ENCODE measurements around the gene NFAM1. TPM values are rescaled to one million over a fixed set of nuclear protein-coding genes. Genes with fewer than 3 reads are reported as not detected.

NFAM1 gene
- total RNA-seq, 2 donors from 2014 or later, result 0.19 to 0.31 TPM

- no peak overlapping the region for H3K4me3 Mint-ChIP-seq
- DNase-seq (no peak), ATAC-seq (replicated peaks in 1 of 2) (no peak)
- peaks cover 17% of the 10 kb centered on the region for H3K4me1 Mint-ChIP-seq (ENCODE audit: low read depth)
- no peak overlapping the region for H3K27ac Mint-ChIP-seq
- no peaks in the 10 kb centered on the region for H3K36me3 Mint-ChIP-seq (ENCODE audit: insufficient read depth in 2 of 2)
- no peaks in the 10 kb centered on the region for H3K9me3 Mint-ChIP-seq
- peaks cover 49% of the 10 kb centered on the region for H3K27me3 Mint-ChIP-seq (ENCODE audit: low read depth)
Observed at GRCh38 chr22:42365111-42365865, 66.9 kb downstream of the NFAM1 start.

DNA sequence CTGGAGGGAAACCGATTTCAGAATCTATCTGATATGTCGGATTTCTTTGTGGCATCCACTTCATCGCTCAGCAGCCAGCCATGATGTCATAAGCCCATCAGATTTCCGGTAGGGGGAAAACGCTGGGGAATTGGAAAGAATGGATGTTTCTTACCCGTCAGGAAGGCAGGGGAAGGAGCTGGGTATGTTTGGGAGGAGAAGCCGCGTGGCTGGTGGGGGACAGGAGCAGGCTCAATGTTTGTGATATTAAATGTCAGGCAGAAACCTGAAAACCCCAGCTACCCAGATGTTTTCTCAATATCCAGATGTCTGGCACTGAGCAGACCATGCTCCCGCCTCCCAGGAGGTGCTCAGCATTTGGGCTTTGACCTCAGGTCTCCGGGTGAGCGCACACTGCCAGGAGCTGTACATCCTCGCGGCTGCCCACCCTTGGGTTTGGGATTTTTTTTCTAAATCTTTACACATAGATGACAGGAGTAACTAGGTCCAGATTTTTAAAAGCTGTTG is 67.5 kb downstream of the NFAM1 start:
- H3K4me1 Mint-ChIP-seq (ENCODE audit: low read depth), result peaks cover 12% of the 10 kb centered on the region
- H3K4me3 Mint-ChIP-seq, result no peak overlapping the region
- H3K27me3 Mint-ChIP-seq (ENCODE audit: low read depth), result peaks cover 49% of the 10 kb centered on the region
- H3K36me3 Mint-ChIP-seq (ENCODE audit: insufficient read depth in 2 of 2), result no peaks in the 10 kb centered on the region
- DNase-seq, result no peak
- no peaks in the 10 kb centered on the region for H3K9me3 Mint-ChIP-seq
- no peak overlapping the region for H3K27ac Mint-ChIP-seq
- ATAC-seq (replicated peaks in 1 of 2), result no peak

GRCh38 chr22:42363892-42364291 is 68.3 kb downstream of the NFAM1 start:
- Mint-ChIP-seq H3K36me3 (ENCODE audit: insufficient read depth in 2 of 2) (no peaks in the 10 kb centered on the region), H3K4me1 (ENCODE audit: low read depth) (peaks cover 9% of the 10 kb centered on the region), H3K27me3 (ENCODE audit: low read depth) (peaks cover 49% of the 10 kb centered on the region), H3K9me3 (no peaks in the 10 kb centered on the region), H3K27ac (no peak overlapping the region), H3K4me3 (no peak overlapping the region)
- ATAC-seq (replicated peaks in 1 of 2) (no peak), DNase-seq (no peak)

DNA sequence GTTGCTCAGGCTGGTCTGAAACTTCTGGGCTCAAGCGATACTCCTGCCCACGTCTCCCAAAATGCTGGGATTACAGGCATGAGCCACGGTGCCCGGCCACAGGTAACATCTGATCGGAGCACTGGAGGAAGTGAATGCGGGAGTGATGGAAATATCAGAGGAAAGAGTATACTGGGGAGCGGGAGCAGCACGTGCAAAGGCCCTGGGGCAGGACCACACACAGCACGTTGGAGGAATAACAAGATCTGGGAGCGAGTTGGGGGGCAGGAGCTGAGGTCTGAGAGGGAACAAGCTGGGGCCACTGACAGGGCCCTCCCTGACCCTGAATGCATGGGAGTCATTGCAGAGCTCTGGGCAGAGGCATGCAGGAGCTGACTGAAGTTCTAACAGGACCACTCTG is 70.7 kb downstream of the NFAM1 start:
- Mint-ChIP-seq H3K9me3 (no peaks in the 10 kb centered on the region), H3K4me3 (no peak overlapping the region), H3K36me3 (ENCODE audit: insufficient read depth in 2 of 2) (no peaks in the 10 kb centered on the region), H3K27me3 (ENCODE audit: low read depth) (peaks cover 28% of the 10 kb centered on the region), H3K4me1 (ENCODE audit: low read depth) (no peaks in the 10 kb centered on the region), H3K27ac (no peak overlapping the region)
- ATAC-seq (replicated peaks in 1 of 2) (no peak), DNase-seq (no peak)

DNA sequence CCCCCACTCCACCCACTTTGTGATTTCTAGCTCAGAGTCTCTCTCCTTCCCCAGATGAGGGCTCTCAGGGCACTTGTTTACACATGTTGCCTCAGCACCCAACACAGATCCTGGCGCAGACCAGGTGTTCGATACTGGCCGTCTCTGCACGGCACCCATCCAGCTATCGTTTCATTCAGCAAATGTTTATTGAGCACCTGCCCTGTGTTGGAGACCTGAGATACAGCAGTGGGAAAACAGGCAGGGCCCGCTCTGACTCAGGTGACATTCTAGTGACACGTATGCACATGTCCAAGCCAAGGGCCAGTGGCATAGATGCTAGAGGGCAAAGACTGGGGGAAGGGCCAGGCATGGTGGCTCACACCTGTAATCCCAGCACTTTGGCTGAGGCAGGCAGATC is 71.9 kb downstream of the NFAM1 start:
- Mint-ChIP-seq H3K27ac (no peak overlapping the region), H3K4me1 (ENCODE audit: low read depth) (no peaks in the 10 kb centered on the region), H3K9me3 (no peaks in the 10 kb centered on the region), H3K27me3 (ENCODE audit: low read depth) (peaks cover 17% of the 10 kb centered on the region), H3K4me3 (no peak overlapping the region), H3K36me3 (ENCODE audit: insufficient read depth in 2 of 2) (no peaks in the 10 kb centered on the region)
- DNase-seq (no peak), ATAC-seq (replicated peaks in 1 of 2) (no peak)

GRCh38 chr22:42358643-42359558 is 73.3 kb downstream of the NFAM1 start:
- Mint-ChIP-seq H3K36me3 (ENCODE audit: insufficient read depth in 2 of 2) (no peaks in the 10 kb centered on the region), H3K4me1 (ENCODE audit: low read depth) (no peaks in the 10 kb centered on the region), H3K9me3 (no peaks in the 10 kb centered on the region), H3K4me3 (no peak overlapping the region), H3K27me3 (ENCODE audit: low read depth) (peaks cover 15% of the 10 kb centered on the region), H3K27ac (no peak overlapping the region)
- ATAC-seq (replicated peaks in 1 of 2) (no peak), DNase-seq (no peak)

- Mint-ChIP-seq H3K27me3 (ENCODE audit: low read depth) (peaks cover 15% of the 10 kb centered on the region), H3K27ac (no peak overlapping the region), H3K4me3 (no peak overlapping the region), H3K4me1 (ENCODE audit: low read depth) (no peaks in the 10 kb centered on the region), H3K36me3 (ENCODE audit: insufficient read depth in 2 of 2) (no peaks in the 10 kb centered on the region), H3K9me3 (no peaks in the 10 kb centered on the region)
- ATAC-seq (replicated peaks in 1 of 2), result no peak
- no peak for DNase-seq
Observed at GRCh38 chr22:42357634-42358296, 74.4 kb downstream of the NFAM1 start.

- Mint-ChIP-seq H3K9me3 (no peaks in the 10 kb centered on the region), H3K4me1 (ENCODE audit: low read depth) (no peaks in the 10 kb centered on the region), H3K4me3 (no peak overlapping the region), H3K36me3 (ENCODE audit: insufficient read depth in 2 of 2) (no peaks in the 10 kb centered on the region), H3K27ac (no peak overlapping the region), H3K27me3 (ENCODE audit: low read depth) (peaks cover 11% of the 10 kb centered on the region)
- ATAC-seq (replicated peaks in 1 of 2), result no peak
- DNase-seq, result no peak
Observed at GRCh38 chr22:42357221-42357620, 75.0 kb downstream of the NFAM1 start.

DNA sequence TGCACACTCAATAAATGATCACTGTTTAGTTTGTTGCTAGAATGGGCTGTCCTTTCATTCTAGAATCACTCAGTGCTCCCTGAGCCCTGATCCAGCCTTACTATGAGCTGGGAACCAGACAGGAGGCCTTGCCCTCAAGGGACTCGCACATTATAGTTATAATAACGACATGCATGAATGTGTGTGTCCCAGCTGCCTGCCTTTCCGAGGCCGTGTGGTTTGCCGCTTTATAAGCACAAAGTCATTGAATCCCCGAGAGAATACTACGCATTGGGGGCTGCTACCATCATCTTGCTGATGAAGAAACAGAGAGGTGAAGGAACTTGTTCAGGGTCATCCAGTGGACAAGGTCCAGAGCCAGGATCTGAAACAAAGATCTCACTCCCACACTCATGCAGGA is 75.7 kb downstream of the NFAM1 start:
- Mint-ChIP-seq H3K27ac (no peak overlapping the region), H3K4me1 (ENCODE audit: low read depth) (no peaks in the 10 kb centered on the region), H3K27me3 (ENCODE audit: low read depth) (peaks cover 4% of the 10 kb centered on the region), H3K36me3 (ENCODE audit: insufficient read depth in 2 of 2) (no peaks in the 10 kb centered on the region), H3K4me3 (no peak overlapping the region), H3K9me3 (no peaks in the 10 kb centered on the region)
- no peak for ATAC-seq (replicated peaks in 1 of 2)
- DNase-seq, result no peak

GRCh38 chr22:42353883-42354727 is 78.1 kb downstream of the NFAM1 start:
- Mint-ChIP-seq H3K9me3 (no peaks in the 10 kb centered on the region), H3K4me3 (no peak overlapping the region), H3K4me1 (ENCODE audit: low read depth) (no peaks in the 10 kb centered on the region), H3K27me3 (ENCODE audit: low read depth) (no peaks in the 10 kb centered on the region), H3K27ac (no peak overlapping the region), H3K36me3 (ENCODE audit: insufficient read depth in 2 of 2) (no peaks in the 10 kb centered on the region)
- ATAC-seq (replicated peaks in 1 of 2) (no peak), DNase-seq (no peak)

DNA sequence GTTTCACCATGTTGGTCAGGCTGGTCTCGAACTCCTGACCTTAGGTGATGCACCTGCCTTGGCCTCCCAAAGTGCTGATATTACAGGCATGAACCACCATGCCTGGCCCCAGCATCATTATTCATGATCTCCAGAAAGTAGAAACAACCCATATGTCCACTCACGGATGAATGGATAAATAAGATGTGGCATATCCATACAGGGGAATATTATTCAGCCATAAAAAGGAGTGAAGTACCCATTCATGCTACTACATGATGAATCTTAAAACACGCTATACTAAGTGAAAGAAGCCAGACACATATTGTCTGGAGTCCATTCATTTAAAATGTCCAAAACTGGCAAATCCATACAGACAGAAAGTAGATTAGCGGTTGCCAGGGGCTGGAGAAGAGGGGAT is 81.8 kb downstream of the NFAM1 start:
- Mint-ChIP-seq H3K27ac (no peak overlapping the region), H3K4me1 (ENCODE audit: low read depth) (no peaks in the 10 kb centered on the region), H3K4me3 (no peak overlapping the region), H3K27me3 (ENCODE audit: low read depth) (no peaks in the 10 kb centered on the region), H3K9me3 (no peaks in the 10 kb centered on the region), H3K36me3 (ENCODE audit: insufficient read depth in 2 of 2) (no peaks in the 10 kb centered on the region)
- DNase-seq (no peak), ATAC-seq (replicated peaks in 1 of 2) (no peak)

GRCh38 chr22:42347281-42347824 is 84.8 kb downstream of the NFAM1 start:
- Mint-ChIP-seq H3K4me1 (ENCODE audit: low read depth) (no peaks in the 10 kb centered on the region), H3K4me3 (no peak overlapping the region), H3K27me3 (ENCODE audit: low read depth) (no peaks in the 10 kb centered on the region), H3K27ac (no peak overlapping the region), H3K36me3 (ENCODE audit: insufficient read depth in 2 of 2) (no peaks in the 10 kb centered on the region), H3K9me3 (no peaks in the 10 kb centered on the region)
- no peak for DNase-seq
- ATAC-seq (replicated peaks in 1 of 2), result no peak

Measured in activated T-cell treated with anti-CD3 and anti-CD28 coated beads, Interleukin-2, amount 50 U/mL, for 72 hours (primary cell).